Muscle of leg (tissue), 16 donors: ENCODE results near the gene PIGV. TPM values are rescaled to one million over a fixed set of nuclear protein-coding genes. Genes with fewer than 3 reads are reported as not detected.

Experiments
- DNase-seq: peaks from one replicate; pipeline ENCODE4 v3.0.0; 2013
- H3K27ac ChIP-seq: one replicate; pipeline ENCODE4 v1.5.1; 2013; ENCODE audit warnings: mild to moderate bottlenecking, low read length, control low read depth
- H3K27me3 ChIP-seq: one replicate; pipeline ENCODE4 v1.6.1; 2013; ENCODE audit warnings: low read length; ENCODE audit not compliant: control insufficient read depth, insufficient read depth
- H3K36me3 ChIP-seq: one replicate; pipeline ENCODE4 v1.6.1; 2013; ENCODE audit warnings: low read length; ENCODE audit not compliant: control insufficient read depth, insufficient read depth
- H3K4me1 ChIP-seq: one replicate; pipeline ENCODE4 v1.6.1; 2013; ENCODE audit warnings: low read length; ENCODE audit not compliant: control insufficient read depth, insufficient read depth
- H3K4me3 ChIP-seq: one replicate; pipeline ENCODE4 v1.5.1; 2013; ENCODE audit warnings: low read length, control low read depth
- H3K9me3 ChIP-seq: replicated peaks from 2 replicates; pipeline ENCODE4 v1.6.1; 2013; ENCODE audit warnings: low read depth, low read length; ENCODE audit not compliant: control insufficient read depth
- WGBS: methylation state at CpG from one replicate; pipeline ENCODE4 v1.1.5; 2013; ENCODE audit warnings: missing lambda C conversion rate; ENCODE audit not compliant: insufficient coverage; 5-methylcytosine and 5-hydroxymethylcytosine counted together
- long read RNA-seq, 11 donors: transcript quantifications; one replicate each; lab custom pipeline, GENCODE V29; 2026
- polyA plus RNA-seq, 8 donors: library from polyadenylated mRNA; unstranded; fragments of 120-200 nt; gene quantifications; one replicate each; pipeline versions ENCODE4 v1.2.1 to v1.2.3, GENCODE V29; 2013; ENCODE audit warnings: inconsistent platforms in 1 of 8, low replicate concordance in 1 of 8; ENCODE audit not compliant: insufficient read length in 8 of 8, insufficient read depth in 1 of 8
- total RNA-seq: library from RNA; stranded (reverse); fragments of 120-200 nt; gene quantifications from one replicate; pipeline ENCODE4 v1.2.4, GENCODE V29; 2013

PIGV gene
- total RNA-seq (6.8 TPM), polyA plus RNA-seq (1 to 10 TPM; 6.1 to 9.9 (median 6.7) TPM)
- long read RNA-seq, donor 1, partial matches to known transcripts: 0 of 2 reads
- long read RNA-seq, donor 1, other reads (novel, unspliced or antisense): 0 of 2 reads
- long read RNA-seq, donor 2: 0 reads
- long read RNA-seq, donor 3, partial matches to known transcripts: 0 of 2 reads
- long read RNA-seq, donor 3, other reads (novel, unspliced or antisense): 0 of 2 reads
- long read RNA-seq, donor 4: 0 reads
- long read RNA-seq, donor 5, partial matches to known transcripts: 0 of 3 reads
- long read RNA-seq, donor 5, other reads (novel, unspliced or antisense): 0 of 3 reads
- long read RNA-seq, donor 6: 0 reads
- long read RNA-seq, donor 7, partial matches to known transcripts: 0 of 1 reads
- long read RNA-seq, donor 7, other reads (novel, unspliced or antisense): 0 of 1 reads
- long read RNA-seq, donor 8, partial matches to known transcripts: 0 of 1 reads
- long read RNA-seq, donor 8, other reads (novel, unspliced or antisense): 0 of 1 reads
- long read RNA-seq, donor 9, partial matches to known transcripts: 0 of 1 reads
- long read RNA-seq, donor 9, other reads (novel, unspliced or antisense): 0 of 1 reads
- long read RNA-seq, donor 10: 0 reads
- long read RNA-seq, donor 11: 0 reads

DNA sequence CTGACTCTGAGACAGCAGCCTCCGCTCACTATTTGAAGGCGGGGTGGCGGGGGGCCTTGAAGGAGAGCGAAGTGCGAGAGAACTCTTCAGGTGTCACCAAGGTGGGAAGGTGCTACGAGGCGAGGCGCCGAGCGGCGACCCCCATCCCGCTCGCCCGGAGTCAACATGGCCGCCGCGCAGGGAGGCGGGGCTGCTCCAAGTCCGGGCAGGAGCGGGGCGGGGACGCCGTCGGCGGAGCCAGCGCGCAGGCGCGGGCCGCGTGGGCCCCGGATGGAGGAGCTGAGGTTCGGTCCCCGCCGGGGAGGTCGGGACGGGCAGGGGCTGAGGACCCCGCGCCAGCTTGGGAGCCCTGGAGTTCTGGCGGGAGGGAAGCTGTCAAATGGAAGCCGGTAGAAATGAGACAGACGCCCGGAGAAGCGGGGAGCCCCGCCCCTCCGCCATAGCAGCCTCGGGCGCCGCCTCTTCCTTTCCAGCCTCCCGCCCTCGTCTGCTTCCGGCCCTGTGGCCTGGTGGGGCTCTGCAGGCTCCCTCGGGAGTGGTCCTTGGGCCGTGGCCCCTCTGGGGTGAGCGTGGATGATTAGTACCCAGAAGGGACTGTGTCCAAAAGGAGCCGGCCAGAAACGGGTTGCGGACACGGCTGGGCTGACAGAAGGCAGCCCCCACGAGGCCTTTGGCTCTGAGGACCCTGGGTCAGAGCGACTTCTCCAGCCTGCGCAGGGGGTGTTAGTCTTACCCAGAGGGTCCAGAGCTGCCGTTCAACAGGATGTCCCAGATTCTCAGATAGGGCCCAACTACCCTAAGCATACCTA, at the start of gene PIGV:
Gene PIGV, plus strand, starts transcription at position 245 of the 809 bp plus-strand sequence. CDS start 2,866 bp downstream, outside the sequence.
- peak within 1 kb of the TSS; percentile 99 for H3K27ac ChIP-seq
- peaks cover 50% of the 10 kb centered on the region for H3K4me1 ChIP-seq
- no peaks in the 10 kb centered on the region for H3K27me3 ChIP-seq
- peaks cover 9% of the 10 kb centered on the region for H3K36me3 ChIP-seq
- no peaks in the 10 kb centered on the region for H3K9me3 ChIP-seq
- H3K4me3 ChIP-seq: peak within 1 kb of the TSS; percentile 92
- under 1% methylated on average over 57 of the region's 63 CpGs for WGBS
- DNase-seq: peak; percentile 95

DNA sequence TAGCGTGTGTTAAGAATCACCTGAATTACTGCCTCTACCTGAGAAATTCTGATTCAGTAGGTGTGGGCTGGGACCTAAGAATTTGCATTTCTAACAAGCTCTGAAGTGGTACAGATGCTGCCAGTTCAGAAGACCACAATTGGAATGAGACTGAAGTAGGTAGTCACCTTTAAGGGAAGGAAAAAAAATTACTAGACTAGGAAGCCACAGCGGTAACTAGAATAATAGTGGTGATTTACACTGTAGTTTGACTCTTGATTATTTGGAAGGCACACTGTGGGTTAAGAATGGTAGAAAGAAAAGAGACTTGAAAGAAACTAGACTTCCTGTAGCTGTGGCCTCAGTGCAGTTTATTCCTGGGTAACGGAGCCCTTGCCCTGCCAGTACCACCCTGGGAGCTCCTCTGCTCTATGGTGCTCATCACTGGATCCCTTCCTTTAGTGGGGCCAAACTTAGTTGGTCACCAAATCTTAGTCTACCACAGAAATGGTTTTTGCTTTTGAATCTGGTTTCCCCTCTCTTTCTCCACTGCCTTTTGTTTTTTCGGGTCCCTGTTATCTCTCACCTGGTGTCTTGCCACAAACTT, 48.3 kb upstream of the PIGV start:
- DNase-seq: no peak
- H3K9me3 ChIP-seq: no peaks in the 10 kb centered on the region
- peaks cover 70% of the 10 kb centered on the region for H3K36me3 ChIP-seq
- WGBS: 100% methylated on average over 1 of the region's 4 CpGs
- H3K27me3 ChIP-seq: no peaks in the 10 kb centered on the region
- H3K27ac ChIP-seq: no peak overlapping the region
- H3K4me1 ChIP-seq: no peaks in the 10 kb centered on the region
- no peak overlapping the region for H3K4me3 ChIP-seq

DNA sequence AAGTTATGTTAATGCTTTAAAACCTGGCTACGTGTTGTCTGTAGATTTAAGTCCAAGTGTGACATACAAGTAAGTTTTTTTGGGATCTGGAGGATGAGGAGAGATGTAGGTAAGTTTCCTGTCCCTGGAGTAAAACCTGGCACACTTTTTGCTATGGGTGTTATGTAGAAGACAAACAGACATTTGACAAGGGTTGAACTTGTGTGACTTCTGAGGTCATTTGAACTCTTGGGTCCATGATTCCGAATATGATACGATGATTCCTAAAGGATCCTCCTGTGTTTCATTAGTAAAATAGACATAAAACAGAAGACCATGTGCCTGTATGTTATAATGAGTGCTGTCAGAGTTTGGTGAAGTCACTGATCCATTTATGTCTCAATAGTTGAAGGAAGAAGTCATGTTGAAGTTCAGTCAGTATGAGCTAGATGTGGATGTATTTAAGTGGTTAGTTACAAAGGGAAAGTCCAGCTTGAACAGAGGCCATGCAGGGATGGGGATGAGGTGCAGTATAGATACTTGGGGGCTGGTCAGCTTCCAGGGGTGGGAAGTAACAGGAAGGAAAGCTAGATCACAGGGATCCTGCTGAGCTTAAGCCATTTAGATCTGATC, 47.6 kb upstream of the PIGV start:
- H3K27me3 ChIP-seq: no peaks in the 10 kb centered on the region
- H3K27ac ChIP-seq: no peak overlapping the region
- H3K9me3 ChIP-seq: no peaks in the 10 kb centered on the region
- no peak overlapping the region for H3K4me3 ChIP-seq
- WGBS: 44% methylated on average over 1 of the region's 3 CpGs
- peaks cover 72% of the 10 kb centered on the region for H3K36me3 ChIP-seq
- no peak for DNase-seq
- H3K4me1 ChIP-seq: no peaks in the 10 kb centered on the region

DNA sequence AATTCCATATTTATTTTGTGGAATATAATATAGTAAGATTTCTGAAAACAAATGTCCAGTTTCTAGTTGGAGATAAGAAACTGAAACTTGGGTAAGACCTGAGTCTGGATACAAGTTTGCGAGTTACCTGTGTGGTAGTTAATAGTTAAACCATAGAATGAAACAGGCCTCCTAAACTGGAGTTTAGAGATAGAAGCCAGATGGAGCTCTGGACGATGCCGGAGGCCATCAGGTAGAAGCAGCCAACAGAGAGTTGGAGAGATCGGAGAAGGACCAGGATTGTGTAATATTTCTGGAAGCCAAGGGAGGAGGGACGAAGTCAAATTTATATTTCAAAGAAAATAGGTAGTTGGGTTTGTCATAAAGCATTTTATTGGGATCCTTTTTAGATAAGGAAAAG, 46.8 kb upstream of the PIGV start:
- no peak overlapping the region for H3K27ac ChIP-seq
- H3K4me1 ChIP-seq: no peaks in the 10 kb centered on the region
- WGBS: 90% methylated on average over 2 of the region's 5 CpGs
- H3K9me3 ChIP-seq: no peaks in the 10 kb centered on the region
- no peak overlapping the region for H3K4me3 ChIP-seq
- H3K27me3 ChIP-seq: no peaks in the 10 kb centered on the region
- H3K36me3 ChIP-seq: peaks cover 72% of the 10 kb centered on the region
- DNase-seq: no peak

DNA sequence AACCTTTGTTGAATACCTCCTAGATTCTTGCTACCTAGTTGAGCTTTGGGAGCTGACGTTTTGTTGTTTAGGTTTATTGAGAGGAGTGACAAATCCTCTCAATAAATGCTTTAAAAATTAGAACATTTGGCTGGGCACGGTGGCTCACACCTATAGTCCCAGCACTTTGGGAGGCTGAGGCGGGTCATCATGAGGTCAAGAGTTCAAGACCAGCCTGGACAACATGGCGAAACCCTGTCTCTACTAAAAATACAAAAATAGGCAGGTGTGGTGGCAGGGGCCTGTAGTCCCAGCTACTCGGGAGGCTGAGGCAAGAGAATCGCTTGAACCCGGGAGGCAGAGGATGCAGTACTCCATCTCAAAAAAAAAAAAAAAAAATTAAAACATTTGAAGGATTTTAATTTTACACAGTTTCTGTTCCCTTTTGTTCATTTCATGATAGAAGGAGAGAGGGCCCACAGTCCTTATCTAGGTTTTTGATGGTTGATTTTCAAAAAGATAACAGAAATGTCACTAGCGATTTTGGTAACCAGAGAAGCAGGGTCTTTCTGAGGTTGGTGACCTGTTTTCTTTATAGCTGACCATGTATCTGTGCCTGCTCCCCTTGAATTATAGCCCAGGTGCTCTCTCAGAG, 44.2 kb upstream of the PIGV start:
- no peaks in the 10 kb centered on the region for H3K9me3 ChIP-seq
- H3K4me1 ChIP-seq: no peaks in the 10 kb centered on the region
- H3K27ac ChIP-seq: peak overlapping the region; percentile 21
- no peaks in the 10 kb centered on the region for H3K27me3 ChIP-seq
- H3K4me3 ChIP-seq: no peak overlapping the region
- H3K36me3 ChIP-seq: peaks cover 63% of the 10 kb centered on the region
- whole genome bisulfite sequencing: 100% methylated on average over 1 of the region's 8 CpGs
- no peak for DNase-seq

DNA sequence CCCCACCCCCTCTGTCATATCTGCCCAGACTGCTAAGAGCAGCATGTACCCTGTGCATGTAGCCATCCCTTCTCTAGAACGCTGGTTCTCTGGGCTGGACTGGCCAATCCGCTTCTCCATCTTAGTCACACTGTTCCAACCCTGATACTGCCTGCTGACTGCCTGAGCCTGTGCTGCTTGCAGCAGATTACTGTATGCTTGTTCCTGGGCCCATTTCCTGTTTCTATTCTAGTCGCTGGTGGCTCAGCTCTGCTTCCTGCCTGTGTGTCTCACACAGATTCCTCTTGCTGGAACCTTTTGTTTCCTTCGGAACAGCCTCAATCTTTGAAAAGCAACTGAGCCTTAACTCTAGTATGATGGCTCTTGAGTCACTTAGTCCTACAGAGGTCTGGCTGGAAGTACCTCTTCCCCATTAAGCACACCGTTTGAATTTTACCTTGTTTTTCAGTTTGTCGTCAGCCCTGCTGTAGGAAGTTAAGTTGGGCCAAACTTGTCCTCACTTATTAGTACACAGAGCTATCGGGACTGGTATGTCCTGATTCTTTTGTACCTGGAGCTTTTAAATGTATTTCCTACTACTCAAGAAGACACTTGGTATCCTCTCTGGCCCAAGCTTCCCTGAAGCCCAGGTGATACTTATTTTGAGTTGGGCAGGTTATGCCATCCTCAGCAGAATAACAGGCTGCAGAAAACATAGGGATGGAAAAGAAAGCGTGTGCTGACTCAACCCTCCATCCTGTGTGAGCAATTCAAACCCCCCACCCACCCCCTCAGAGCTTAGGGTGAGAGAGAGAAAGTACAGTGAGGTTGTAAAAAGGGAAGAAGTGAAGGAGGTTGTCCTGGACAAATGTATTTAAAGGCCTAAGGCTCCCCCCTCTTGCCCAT, 43.4 kb upstream of the PIGV start:
- H3K36me3 ChIP-seq: peaks cover 64% of the 10 kb centered on the region
- H3K27me3 ChIP-seq: no peaks in the 10 kb centered on the region
- no peaks in the 10 kb centered on the region for H3K4me1 ChIP-seq
- no peaks in the 10 kb centered on the region for H3K9me3 ChIP-seq
- peak overlapping the region; percentile 78 for H3K27ac ChIP-seq
- DNase-seq: peak; percentile 88
- 33% methylated on average over 3 of the region's 8 CpGs for WGBS
- no peak overlapping the region for H3K4me3 ChIP-seq

DNA sequence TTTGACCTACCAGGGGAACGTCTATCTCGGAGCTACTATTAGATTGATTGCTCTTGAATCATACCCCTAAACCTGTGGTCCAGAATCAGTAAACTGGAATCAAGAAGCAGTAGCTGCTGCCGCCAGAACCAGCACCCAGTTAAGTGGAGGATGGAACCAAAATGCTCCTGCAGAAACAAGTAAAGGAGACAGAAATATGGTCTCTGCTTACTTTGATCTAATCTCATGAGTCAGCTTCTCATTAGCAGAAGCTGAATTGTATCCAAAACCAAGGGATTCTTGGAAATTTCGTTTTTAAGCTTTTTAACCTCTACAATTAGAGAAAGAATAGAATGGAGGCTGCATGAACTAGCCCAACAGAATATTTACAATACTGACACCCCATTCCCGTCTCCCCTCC, 42.6 kb upstream of the PIGV start:
- Histone ChIP-seq H3K27me3 (no peaks in the 10 kb centered on the region), H3K9me3 (no peaks in the 10 kb centered on the region), H3K36me3 (peaks cover 65% of the 10 kb centered on the region), H3K27ac (peak overlapping the region; percentile 78), H3K4me3 (no peak overlapping the region), H3K4me1 (no peaks in the 10 kb centered on the region)
- DNase-seq: no peak
- WGBS: 80% methylated on average over 2 of the region's 5 CpGs

DNA sequence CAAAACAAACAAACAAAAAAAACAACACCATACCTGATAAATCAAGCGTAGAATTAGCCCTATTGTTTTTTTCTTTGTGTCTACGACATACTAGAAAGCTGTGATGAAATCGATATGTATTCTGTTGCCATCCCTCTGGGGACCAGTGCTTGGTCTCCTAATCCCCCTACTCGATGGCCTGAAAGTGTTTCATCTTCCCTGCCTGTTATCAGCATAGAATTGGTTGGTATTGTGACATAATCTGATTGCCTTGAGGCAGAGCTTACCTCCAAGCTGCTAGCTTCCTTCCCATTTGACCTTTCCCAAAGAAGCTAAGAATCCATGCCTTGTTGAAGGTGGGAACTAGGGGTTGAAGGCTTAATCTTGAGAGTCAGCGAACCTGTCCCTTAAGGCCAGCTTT, 40.7 kb upstream of the PIGV start:
- H3K4me1 ChIP-seq: no peaks in the 10 kb centered on the region
- H3K27me3 ChIP-seq: no peaks in the 10 kb centered on the region
- 92% methylated on average over 5 of the region's 5 CpGs for WGBS
- H3K4me3 ChIP-seq: no peak overlapping the region
- H3K9me3 ChIP-seq: no peaks in the 10 kb centered on the region
- DNase-seq: no peak
- no peak overlapping the region for H3K27ac ChIP-seq
- H3K36me3 ChIP-seq: peaks cover 63% of the 10 kb centered on the region
